GM12875 (cell line): ENCODE data around the gene COLEC11.

Source experiments
- H3K4me3 ChIP-seq: one replicate; pipeline ENCODE4 v1.5.1; 2011; ENCODE audit warnings: low read depth, low read length, control low read depth
- TF ChIP-seq, protein P1 (sequence below): IDR thresholded peaks from 2 replicates; pipeline ENCODE4 v1.5.1; 2011; ENCODE audit warnings: low read depth, mild to moderate bottlenecking, control low read depth, inconsistent platforms, low read length, moderate library complexity, borderline replicate concordance; ENCODE audit not compliant: insufficient read depth

The COLEC11 gene

DNA sequence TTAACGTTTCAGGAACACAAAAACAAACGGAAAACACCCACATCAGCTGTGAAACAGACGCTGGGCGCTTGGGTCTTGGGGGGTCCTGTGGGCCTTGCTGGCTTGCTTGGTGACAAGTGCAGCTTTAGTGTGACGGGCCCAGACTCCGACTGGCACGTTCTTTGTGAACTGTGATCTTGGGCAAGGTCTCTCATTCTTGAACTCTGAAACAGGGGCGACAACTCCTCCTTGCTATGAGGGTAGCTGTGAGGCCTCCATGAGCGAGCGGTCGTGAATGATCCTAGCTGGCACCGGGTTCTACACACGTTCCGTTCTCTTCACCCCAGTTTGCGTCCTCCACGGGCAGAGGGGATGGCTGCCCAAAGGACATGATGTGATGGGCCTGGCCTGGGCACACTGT is 8.7 kb upstream of the COLEC11 start:
- TF ChIP-seq, protein P1, sequence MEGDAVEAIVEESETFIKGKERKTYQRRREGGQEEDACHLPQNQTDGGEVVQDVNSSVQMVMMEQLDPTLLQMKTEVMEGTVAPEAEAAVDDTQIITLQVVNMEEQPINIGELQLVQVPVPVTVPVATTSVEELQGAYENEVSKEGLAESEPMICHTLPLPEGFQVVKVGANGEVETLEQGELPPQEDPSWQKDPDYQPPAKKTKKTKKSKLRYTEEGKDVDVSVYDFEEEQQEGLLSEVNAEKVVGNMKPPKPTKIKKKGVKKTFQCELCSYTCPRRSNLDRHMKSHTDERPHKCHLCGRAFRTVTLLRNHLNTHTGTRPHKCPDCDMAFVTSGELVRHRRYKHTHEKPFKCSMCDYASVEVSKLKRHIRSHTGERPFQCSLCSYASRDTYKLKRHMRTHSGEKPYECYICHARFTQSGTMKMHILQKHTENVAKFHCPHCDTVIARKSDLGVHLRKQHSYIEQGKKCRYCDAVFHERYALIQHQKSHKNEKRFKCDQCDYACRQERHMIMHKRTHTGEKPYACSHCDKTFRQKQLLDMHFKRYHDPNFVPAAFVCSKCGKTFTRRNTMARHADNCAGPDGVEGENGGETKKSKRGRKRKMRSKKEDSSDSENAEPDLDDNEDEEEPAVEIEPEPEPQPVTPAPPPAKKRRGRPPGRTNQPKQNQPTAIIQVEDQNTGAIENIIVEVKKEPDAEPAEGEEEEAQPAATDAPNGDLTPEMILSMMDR = no peak
- no peak overlapping the region for H3K4me3 ChIP-seq

DNA sequence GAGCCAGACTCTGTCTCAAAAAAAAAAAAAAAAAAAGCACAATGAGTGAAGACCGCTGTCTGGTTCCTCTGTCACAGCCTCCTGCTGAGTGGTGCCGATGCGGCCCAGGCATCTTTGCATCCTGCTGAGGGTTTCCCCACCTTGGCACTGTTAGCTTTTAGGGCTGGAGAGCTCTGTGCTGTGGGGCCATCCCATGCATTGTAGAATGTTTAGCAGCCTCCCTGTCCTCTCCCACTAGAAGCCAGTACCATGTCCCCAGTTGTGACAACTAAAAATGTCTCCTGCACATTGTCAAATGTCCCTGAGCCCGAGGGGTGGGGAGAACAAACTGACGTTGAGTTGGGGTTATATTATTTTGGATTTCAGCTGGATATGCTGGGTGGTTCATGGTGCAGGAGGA is 7.9 kb upstream of the COLEC11 start:
- no peak overlapping the region for H3K4me3 ChIP-seq
- TF ChIP-seq, protein P1 = no peak

DNA sequence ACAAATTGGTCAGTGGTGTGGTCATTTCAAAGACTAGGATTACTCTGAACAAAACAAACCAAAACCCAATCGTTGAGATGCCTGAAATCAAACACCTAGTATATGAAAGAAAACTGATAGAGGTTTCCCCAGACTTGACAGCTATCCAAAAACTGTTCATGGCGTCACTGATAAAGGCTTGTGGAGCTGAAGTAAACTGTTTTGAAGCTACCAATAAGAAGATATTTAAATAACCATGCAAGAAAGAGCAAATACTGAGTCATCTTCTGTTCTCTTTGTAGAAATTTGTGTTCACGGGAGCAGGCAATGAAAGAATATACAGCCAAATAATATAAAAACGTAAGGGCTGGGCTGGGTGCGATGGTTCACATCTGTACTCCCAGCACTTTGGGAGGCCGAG is 7.5 kb upstream of the COLEC11 start:
- no peak overlapping the region for H3K4me3 ChIP-seq
- TF ChIP-seq, protein P1 = no peak

DNA sequence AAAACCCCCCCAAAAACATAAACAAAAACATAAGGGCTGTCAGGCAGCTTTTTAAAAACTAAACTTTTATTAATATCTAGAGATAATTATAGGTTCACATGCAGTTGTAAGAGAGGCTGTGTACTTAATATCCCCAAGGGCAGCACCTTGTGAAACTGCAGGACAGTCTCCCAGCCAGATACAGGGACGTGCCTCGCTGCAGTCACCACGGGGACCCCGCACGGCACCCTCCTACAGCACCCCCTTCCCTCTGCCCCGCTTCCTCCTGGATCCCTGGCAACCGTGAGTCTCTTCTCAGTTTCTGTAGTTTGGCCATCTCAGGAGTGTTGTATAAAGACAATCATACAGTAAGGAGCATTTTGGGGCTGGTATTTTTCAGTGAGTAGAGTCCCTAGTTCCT is 6.8 kb upstream of the COLEC11 start:
- no peak overlapping the region for H3K4me3 ChIP-seq
- TF ChIP-seq, protein P1 = no peak

DNA sequence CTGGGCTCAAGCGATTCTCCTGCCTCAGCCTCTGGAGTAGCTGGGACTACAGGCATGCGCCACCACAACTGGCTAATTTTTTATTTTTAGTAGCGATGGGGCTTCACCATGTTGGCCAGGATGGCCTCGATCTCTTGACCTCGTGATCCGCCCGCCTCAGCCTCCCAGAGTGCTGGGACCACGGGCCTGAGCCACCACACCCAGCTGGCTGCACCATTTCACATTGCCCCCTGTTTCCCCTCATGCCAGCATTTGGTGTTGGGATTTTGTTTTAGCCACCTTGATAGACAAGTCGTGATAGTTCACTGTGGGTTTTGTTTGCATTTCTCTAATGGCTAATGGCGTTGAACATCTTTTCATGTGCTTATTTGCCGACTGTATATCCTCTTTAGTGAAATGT is 5.8 kb upstream of the COLEC11 start:
- TF ChIP-seq, protein P1 = no peak
- H3K4me3 ChIP-seq = no peak overlapping the region

DNA sequence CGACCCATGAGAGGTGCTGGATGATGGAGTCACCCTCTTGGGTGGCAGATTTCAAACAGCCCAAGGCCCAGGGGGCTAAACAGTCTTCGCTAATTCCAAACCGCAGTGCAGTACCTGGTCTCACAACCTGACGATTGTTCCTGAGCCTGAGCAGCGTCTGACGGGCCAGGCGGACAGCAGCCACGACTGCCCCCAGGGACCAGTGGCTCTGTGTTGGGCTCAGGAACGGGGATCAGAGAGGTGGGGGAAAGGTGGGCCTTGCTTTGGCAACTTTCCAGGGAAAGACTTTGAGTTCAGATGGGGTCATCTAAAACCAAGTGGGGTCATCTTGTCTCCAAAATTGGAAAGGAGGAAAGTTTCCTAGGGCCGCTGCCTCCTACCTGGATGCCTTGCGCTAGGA is 492 bp downstream of the COLEC11 start:
- TF ChIP-seq, protein P1 = no peak
- H3K4me3 ChIP-seq = no peak overlapping the region

DNA sequence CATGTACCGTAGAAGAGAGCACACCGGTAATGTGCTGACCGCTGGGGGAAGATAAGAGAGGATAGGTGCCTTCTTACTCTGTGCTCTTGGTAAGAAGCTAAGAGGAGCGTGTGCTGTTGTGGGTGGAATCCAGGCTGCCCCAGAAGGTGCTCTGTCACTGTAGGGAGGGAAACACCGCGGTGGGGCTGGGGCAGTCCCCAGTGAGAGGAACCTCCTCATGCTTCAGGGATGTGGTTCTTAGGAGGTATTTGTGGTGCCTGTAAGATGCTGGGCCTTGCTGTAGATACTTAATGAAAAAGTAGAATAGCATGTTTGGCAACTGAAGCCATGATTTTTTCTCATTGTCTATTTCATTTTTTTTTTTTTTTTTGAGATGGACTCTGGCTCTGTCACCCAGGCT is 1.1 kb downstream of the COLEC11 start:
- H3K4me3 ChIP-seq = no peak overlapping the region

More for the DNA sequence above, 1.1 kb downstream of the COLEC11 start:
- TF ChIP-seq, protein P1 = no peak
